Body of pancreas (tissue), 4 donors: Measurements from ENCODE around the gene DCAF11. TPM values are rescaled to one million over a fixed set of nuclear protein-coding genes. Genes with fewer than 3 reads are reported as not detected.

Experiments
- ATAC-seq: fragments of 150-250 bp; one replicate; pipeline ENCODE4 v1.9.1; 2016
- DNase-seq, 4 donors: peaks; one replicate each; pipeline ENCODE4 v3.0.0-alpha.2; 2019
- H3K27ac ChIP-seq, 4 donors: fragments of 200-600 bp; sonication (generic); 1 replicate in 3 of 4; 2 replicates in 1 of 4; pipeline versions ENCODE4 v1.5.1 to v1.6.1; 2016 to 2019; ENCODE audit warnings: mild to moderate bottlenecking in 1 of 4, mixed read lengths in 1 of 4, moderate library complexity in 1 of 4
- H3K27me3 ChIP-seq, 2 donors: fragments of 200-600 bp; sonication (generic); one replicate each; pipeline ENCODE4 v1.6.0; 2016; ENCODE audit warnings: mild to moderate bottlenecking in 1 of 2
- H3K36me3 ChIP-seq, 2 donors: fragments of 200-600 bp; sonication (generic); replicated peaks in 1 of 2; 2 replicates each; pipeline ENCODE4 v1.5.1; 2016; ENCODE audit warnings: low read depth in 2 of 2; ENCODE audit not compliant: insufficient read depth in 1 of 2
- H3K4me1 ChIP-seq: fragments of 200-600 bp; sonication (generic); one replicate; pipeline ENCODE4 v1.6.0; 2016
- H3K4me3 ChIP-seq, 2 donors: fragments of 200-600 bp; sonication (generic); 1 replicate in 1 of 2; 2 replicates in 1 of 2; pipeline ENCODE4 v1.5.1; 2016 to 2019
- H3K9me3 ChIP-seq, 3 donors: fragments of 200-600 bp; sonication (generic); 1 replicate in 2 of 3; 2 replicates in 1 of 3; pipeline ENCODE4 v1.5.1; 2016
- POLR2A ChIP-seq, 3 donors: fragments of 450-650 bp; IDR thresholded peaks; one replicate each; pipeline ENCODE4 v1.6.1; 2016; ENCODE audit warnings: antibody characterized with exemption in 3 of 3, mild to moderate bottlenecking in 2 of 3
- WGBS, 2 donors: methylation state at CpG; one replicate each; pipeline ENCODE4 v1.1.5; 2017; 5-methylcytosine and 5-hydroxymethylcytosine counted together
- intact Hi-C: fragments of 100-400 bp; cut with DNase I; formaldehyde crosslinking; loops from one replicate; pipeline ENCODE4 v1.15.1; 2023
- total RNA-seq, 2 donors: library from RNA; depleted of rRNA; stranded (reverse); fragments of >200 nt; gene quantifications; one replicate each; pipeline ENCODE4 v1.1.0, GENCODE V29; 2016
- TF ChIP-seq, protein P1 (sequence below), 7 experiments: fragments of 450-650 bp in 4 of 7; fragments of 200-600 bp in 3 of 7; sonication (generic) in 3 of 7; IDR thresholded peaks; one replicate each; pipeline ENCODE4 v1.5.1; 2016 to 2019; ENCODE audit warnings: antibody characterized with exemption in 7 of 7

DCAF11 gene
- total RNA-seq, 2 donors from 2014 or later, result 77.1 to 128 TPM

DNA sequence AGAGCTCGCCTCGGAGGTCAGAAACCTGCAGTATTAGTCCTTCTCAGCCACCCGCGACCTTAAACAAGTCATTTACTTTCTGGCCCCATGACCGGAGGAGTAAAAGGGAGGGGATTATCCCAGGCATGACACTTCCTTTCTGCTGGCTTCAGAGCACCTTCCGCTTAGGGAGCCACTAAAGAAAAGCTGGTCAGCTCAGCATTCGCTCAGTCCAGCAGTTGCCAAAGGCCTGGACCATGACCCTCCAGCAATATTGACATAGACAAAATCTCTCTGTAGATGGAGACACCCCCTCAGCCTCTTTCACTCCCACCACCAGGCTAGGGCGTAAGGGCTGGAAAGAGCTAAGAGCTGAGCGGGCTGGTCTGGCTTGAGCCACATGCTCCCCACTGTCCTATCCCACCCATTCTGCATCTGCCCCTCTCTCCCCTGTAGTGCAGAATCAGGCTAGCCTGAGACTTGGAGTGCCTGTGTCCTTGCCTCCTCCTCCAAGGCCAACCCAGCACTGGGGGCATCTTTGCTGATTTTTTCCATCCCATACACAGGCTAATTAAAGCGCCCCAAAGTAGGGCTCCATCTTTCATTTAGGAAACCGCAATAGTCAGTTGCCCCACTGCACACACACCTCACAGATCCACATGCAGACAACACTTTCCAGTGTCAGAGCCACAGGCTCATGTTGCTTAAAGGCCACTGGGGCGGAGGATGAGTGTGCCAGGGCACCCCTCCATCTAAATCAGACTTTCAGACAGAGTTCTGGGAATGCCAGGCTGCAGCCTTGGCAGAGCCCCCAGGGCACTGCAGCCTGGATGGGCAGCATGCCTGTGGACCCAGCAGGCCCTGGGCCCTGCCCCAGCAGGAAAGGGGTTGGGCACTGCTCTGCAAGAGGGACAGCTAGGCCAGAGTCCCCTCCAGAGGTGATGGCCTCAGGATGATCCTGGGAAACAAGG lies 47.2 kb upstream of the DCAF11 start:
- Histone ChIP-seq H3K4me1 (peaks cover 14% of the 10 kb centered on the region), H3K27me3 (no peaks in the 10 kb centered on the region), H3K4me3 (no peak overlapping the region), H3K27ac (no peak overlapping the region), H3K9me3 (no peaks in the 10 kb centered on the region), H3K36me3 (no peaks in the 10 kb centered on the region)
- intact Hi-C loops, result no loop called here
- WGBS, 2 donors, result 90 to 92% methylated on average over 11 to 12 of the region's 12 CpGs
- TF ChIP-seq, protein P1, sequence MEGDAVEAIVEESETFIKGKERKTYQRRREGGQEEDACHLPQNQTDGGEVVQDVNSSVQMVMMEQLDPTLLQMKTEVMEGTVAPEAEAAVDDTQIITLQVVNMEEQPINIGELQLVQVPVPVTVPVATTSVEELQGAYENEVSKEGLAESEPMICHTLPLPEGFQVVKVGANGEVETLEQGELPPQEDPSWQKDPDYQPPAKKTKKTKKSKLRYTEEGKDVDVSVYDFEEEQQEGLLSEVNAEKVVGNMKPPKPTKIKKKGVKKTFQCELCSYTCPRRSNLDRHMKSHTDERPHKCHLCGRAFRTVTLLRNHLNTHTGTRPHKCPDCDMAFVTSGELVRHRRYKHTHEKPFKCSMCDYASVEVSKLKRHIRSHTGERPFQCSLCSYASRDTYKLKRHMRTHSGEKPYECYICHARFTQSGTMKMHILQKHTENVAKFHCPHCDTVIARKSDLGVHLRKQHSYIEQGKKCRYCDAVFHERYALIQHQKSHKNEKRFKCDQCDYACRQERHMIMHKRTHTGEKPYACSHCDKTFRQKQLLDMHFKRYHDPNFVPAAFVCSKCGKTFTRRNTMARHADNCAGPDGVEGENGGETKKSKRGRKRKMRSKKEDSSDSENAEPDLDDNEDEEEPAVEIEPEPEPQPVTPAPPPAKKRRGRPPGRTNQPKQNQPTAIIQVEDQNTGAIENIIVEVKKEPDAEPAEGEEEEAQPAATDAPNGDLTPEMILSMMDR (IDR thresholded peaks at IDR 0.05), result no peak
- TF ChIP-seq POLR2A (IDR thresholded peaks at IDR 0.05), result no peak
- no peak for ATAC-seq
- DNase-seq, result peak in 1 of 4 donors; percentile 2

DNA sequence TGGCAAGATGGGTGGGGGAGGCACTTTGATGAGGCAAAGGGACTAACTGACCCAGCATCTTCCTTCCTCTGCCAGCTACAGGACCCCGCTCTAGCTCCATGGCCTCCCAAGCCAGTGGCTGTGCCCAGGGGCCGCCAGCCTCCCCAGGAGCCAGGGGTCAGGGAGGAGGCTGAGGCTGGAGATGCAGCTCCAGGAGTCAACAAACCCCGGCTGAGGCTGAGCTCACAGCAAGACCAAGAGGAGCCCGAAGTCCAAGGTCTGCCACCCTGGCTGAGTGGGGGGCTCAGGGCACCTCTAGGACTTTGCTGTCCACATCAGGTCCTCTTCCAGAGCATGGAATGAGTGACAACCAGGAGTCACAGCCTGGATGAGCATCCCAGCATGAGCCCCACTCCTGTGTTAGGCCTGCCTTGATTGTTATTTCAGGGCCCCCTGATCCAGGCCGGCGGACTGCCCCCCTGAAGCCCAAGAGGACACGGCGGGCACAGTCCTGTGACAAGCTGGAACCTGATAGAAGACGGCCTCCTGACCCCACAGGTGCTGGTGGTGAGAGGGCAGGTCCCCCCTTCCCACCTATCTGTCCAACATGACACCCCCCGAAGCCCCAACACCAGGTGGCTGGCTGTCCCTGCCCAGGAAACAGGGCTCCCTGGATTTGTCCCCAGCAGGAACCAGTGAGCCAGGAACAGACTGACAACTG lies 45.7 kb upstream of the DCAF11 start:
- Histone ChIP-seq H3K27me3 (no peaks in the 10 kb centered on the region), H3K36me3 (no peaks in the 10 kb centered on the region), H3K4me1 (peaks cover 11% of the 10 kb centered on the region), H3K9me3 (no peaks in the 10 kb centered on the region), H3K4me3 (no peak overlapping the region), H3K27ac (no peak overlapping the region)
- intact Hi-C loops, result no loop called here
- 81 to 85% methylated on average over 5 to 10 of the region's 10 CpGs for WGBS, 2 donors
- no peak for TF ChIP-seq POLR2A (IDR thresholded peaks at IDR 0.05)
- TF ChIP-seq, protein P1 (IDR thresholded peaks at IDR 0.05), result no peak
- ATAC-seq, result no peak
- DNase-seq, result peak in 1 of 4 donors; percentile 9

DNA sequence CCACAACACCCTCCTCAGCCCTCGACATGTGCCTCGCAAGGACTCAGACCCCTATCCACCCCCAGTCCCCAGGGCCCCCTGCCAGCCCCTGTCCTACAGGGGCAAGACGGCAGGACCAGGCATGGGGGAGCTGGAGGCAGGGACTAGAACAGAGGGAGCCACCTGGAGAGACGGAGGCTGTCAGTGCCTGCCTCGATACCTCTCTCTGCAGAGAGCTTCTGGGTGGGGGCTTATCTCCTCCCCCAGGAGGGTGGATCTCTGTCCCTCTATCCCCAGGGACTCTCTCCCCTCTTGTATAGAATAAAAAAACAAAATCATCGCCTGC lies 45.2 kb upstream of the DCAF11 start:
- Histone ChIP-seq H3K36me3 (no peaks in the 10 kb centered on the region), H3K4me1 (peaks cover 16% of the 10 kb centered on the region), H3K9me3 (no peaks in the 10 kb centered on the region), H3K27ac (no peak overlapping the region), H3K4me3 (no peak overlapping the region), H3K27me3 (no peaks in the 10 kb centered on the region)
- intact Hi-C loops, result no loop called here
- ATAC-seq (no peak), DNase-seq (peak in 1 of 4 donors; percentile 11)
- WGBS, 2 donors, result 84 to 88% methylated on average over 3 to 6 of the region's 6 CpGs
- TF ChIP-seq POLR2A (IDR thresholded peaks at IDR 0.05), result no peak
- TF ChIP-seq, protein P1 (IDR thresholded peaks at IDR 0.05), result no peak

DNA sequence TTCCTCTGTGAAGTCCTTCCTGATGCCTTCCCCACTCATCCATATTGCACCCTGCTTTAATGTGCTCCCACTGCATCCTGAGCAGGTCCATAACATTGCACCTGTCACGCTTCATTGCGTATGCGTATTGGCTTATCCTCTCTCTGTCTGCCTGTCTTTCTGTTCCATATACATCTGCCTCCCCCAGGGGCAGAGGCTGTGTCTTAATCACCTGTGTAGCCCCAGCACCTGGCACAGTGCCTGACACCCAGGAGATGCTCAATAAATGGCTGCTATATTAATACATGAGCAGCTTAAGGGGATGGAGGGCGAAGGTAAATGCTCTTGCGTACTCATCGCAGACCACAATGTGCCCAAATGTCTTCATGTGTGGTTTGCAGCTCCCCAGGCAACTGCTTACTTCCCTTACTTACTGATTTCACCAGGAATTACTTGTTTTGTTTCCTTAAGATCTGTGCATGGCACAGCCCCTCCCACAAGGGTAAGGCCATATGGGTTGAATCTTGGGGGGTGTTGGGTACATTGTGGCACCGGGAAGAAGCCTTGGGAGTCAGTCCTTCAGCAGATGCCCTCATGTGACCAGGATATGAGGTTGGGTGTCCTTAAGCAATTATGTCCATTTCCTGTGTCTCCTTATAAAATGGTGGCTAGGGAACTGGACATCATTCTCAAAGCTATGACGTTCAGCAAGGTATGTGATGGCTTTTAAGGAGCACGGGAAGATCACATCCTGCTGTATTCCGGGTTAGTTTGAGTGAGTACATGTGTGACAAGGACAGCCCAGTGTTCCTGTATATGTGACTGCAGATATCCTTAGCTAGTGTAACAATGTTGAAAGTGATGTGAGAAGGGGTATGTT lies 44.1 kb upstream of the DCAF11 start:
- Histone ChIP-seq H3K27ac (no peak overlapping the region), H3K4me3 (no peak overlapping the region), H3K27me3 (no peaks in the 10 kb centered on the region), H3K4me1 (peaks cover 26% of the 10 kb centered on the region), H3K9me3 (no peaks in the 10 kb centered on the region), H3K36me3 (no peaks in the 10 kb centered on the region)
- intact Hi-C loops, result no loop called here
- TF ChIP-seq, protein P1 (IDR thresholded peaks at IDR 0.05), result no peak
- TF ChIP-seq POLR2A (IDR thresholded peaks at IDR 0.05), result no peak
- WGBS, 2 donors, result 81 to 87% methylated on average over 10 of the region's 10 CpGs
- ATAC-seq (no peak), DNase-seq (peak in 1 of 4 donors; percentile 7)
